Effector memory CD8-positive, alpha-beta T cell (primary cell): ENCODE data around the gene NPHP4.
A peak's percentile ranks its signal among the peaks of the same experiment; 100 is the strongest.
"Not testable (repeated sequence)": the region's sequence is repeated elsewhere in the genome, so short reads cannot be mapped to it uniquely, and the experiment has no call there.

ENCODE experiments used
- ATAC-seq: fragments of 150-1000 bp; cut with Tn5 transposase; replicated peaks from 2 replicates; pipeline ENCODE4 v1.10.0; 2021; ENCODE audit warnings: mild to moderate bottlenecking, moderate library complexity
- DNase-seq, 3 experiments: peaks; one replicate each; pipeline ENCODE4 v3.0.0; 2021
- H3K27ac Mint-ChIP-seq, 2 donors: one replicate each; pipeline ENCODE4 v1.8.0; 2022; ENCODE audit warnings: mild to moderate bottlenecking in 2 of 2, mixed read lengths in 2 of 2, moderate library complexity in 2 of 2
- H3K27me3 Mint-ChIP-seq, 2 donors: one replicate each; pipeline ENCODE4 v1.8.0; 2022; ENCODE audit warnings: mixed read lengths in 2 of 2
- H3K36me3 Mint-ChIP-seq: one replicate; pipeline ENCODE4 v1.8.0; 2022; ENCODE audit warnings: mild to moderate bottlenecking, moderate library complexity, mixed read lengths; ENCODE audit not compliant: insufficient read depth
- H3K4me1 Mint-ChIP-seq, 2 donors: one replicate each; pipeline ENCODE4 v1.8.0; 2022; ENCODE audit warnings: low read depth in 2 of 2, mixed read lengths in 2 of 2
- H3K4me3 Mint-ChIP-seq, 2 donors: one replicate each; pipeline ENCODE4 v1.8.0; 2022; ENCODE audit warnings: mild to moderate bottlenecking in 2 of 2, mixed read lengths in 2 of 2, moderate library complexity in 2 of 2
- H3K9me3 Mint-ChIP-seq, 2 donors: one replicate each; pipeline ENCODE4 v1.8.0; 2022; ENCODE audit warnings: mixed read lengths in 2 of 2

Gene NPHP4

DNA sequence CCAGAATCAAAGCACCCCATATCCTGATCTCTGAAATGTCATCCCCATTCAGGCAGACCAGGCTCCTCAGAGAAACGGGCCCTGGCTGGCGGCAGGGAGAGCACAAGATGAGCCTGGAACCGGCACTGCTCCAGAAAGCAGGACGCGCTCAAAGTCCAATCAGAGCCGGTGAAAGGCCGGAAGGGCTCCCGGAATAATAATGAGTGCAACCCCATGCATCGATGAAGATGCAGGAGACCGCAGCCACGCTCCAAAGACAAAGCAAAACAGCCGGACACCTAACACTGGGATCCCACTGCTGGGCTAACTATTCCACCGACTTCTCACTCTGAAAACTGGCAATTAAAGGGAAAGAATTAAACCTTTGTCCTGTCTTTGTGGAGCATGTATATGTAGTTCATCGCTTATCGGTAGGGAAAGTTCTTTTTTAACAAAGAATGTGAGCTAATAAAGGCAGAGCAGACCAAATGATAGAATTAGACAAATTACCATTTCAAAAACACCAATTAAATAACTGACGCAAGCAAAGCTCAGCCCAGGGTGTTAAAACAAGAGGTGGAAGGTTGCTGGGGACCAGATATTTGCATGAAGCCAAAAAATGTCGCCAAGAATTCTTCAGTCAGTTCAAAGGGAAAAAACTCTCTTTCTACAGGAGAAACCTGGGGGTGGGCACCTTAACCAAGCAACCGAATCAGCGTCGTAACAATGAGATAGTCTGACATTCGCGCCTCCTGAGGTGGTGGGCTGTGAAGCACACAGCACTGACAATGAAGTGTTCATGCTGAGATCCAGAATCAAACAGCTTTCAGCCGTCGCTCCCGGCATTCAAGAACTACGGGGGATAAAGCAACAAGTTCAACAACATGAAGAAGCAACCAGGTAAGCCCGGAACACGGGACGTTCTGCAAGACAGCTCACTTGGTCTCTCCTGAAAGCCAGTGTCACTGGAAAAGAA is 95.2 kb downstream of the NPHP4 start:
- H3K4me3 Mint-ChIP-seq: no peak overlapping the region
- H3K4me1 Mint-ChIP-seq: peaks cover 0 to 2% of the 10 kb centered on the region in 2 donors
- H3K27ac Mint-ChIP-seq: no peak overlapping the region
- peaks cover 9% of the 10 kb centered on the region for H3K36me3 Mint-ChIP-seq
- H3K9me3 Mint-ChIP-seq: no peaks in the 10 kb centered on the region
- H3K27me3 Mint-ChIP-seq: no peaks in the 10 kb centered on the region
- DNase-seq: no peak
- no peak for ATAC-seq

GRCh38 chr1:5895446-5896406 is 96.5 kb downstream of the NPHP4 start:
- Mint-ChIP-seq H3K27me3 (no peaks in the 10 kb centered on the region), H3K4me1 (no peaks in the 10 kb centered on the region), H3K27ac (peak overlapping the region in 1 of 2 donors; percentile 12), H3K4me3 (no peak overlapping the region), H3K36me3 (peaks cover 9% of the 10 kb centered on the region), H3K9me3 (no peaks in the 10 kb centered on the region)
- DNase-seq: no peak
- ATAC-seq: no peak

GRCh38 chr1:5893699-5894278 is 98.4 kb downstream of the NPHP4 start:
- not testable (repeated sequence) for H3K27ac Mint-ChIP-seq, H3K27me3 Mint-ChIP-seq, ATAC-seq, H3K4me1 Mint-ChIP-seq, H3K9me3 Mint-ChIP-seq, H3K4me3 Mint-ChIP-seq, DNase-seq
- H3K36me3 Mint-ChIP-seq: peaks cover 10% of the 10 kb centered on the region

GRCh38 chr1:5892329-5892728 is 99.9 kb downstream of the NPHP4 start:
- no peaks in the 10 kb centered on the region for H3K9me3 Mint-ChIP-seq
- ATAC-seq (no peak), DNase-seq (no peak)
- no peaks in the 10 kb centered on the region for H3K27me3 Mint-ChIP-seq
- peaks cover 4% of the 10 kb centered on the region for H3K36me3 Mint-ChIP-seq
- H3K27ac Mint-ChIP-seq: no peak overlapping the region
- H3K4me1 Mint-ChIP-seq: no peaks in the 10 kb centered on the region
- H3K4me3 Mint-ChIP-seq: no peak overlapping the region

- ATAC-seq: no peak
- H3K9me3 Mint-ChIP-seq: no peaks in the 10 kb centered on the region
Measured at GRCh38 chr1:5891736-5892135, 100.5 kb downstream of the NPHP4 start.

DNA sequence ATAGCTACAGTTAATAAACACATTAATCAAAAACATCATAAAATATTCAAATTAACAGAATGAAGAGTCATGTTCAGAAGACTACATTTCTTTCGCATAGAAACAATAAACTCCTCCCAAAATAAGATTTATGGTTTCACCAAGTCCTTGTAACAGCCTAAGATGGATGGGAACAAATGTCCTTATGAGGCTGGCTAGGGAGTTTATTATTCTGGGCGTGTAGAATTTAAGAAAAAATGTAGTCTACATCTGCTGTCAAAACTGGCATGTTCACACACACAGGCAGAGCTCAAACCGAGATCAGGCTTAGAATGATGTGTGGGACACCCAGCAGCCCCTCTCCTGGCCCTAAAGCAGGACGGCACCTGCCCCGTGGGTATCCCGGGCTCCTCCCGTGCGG is 101.1 kb downstream of the NPHP4 start:
- Mint-ChIP-seq H3K4me1 (no peaks in the 10 kb centered on the region), H3K27me3 (no peaks in the 10 kb centered on the region), H3K9me3 (no peaks in the 10 kb centered on the region), H3K4me3 (no peak overlapping the region), H3K27ac (no peak overlapping the region), H3K36me3 (peaks cover 4% of the 10 kb centered on the region)
- no peak for ATAC-seq
- no peak for DNase-seq

More at GRCh38 chr1:5891736-5892135, 100.5 kb downstream of the NPHP4 start:
- no peak overlapping the region for H3K27ac Mint-ChIP-seq
- DNase-seq: no peak
- H3K4me3 Mint-ChIP-seq: no peak overlapping the region
- H3K4me1 Mint-ChIP-seq: no peaks in the 10 kb centered on the region
- peaks cover 4% of the 10 kb centered on the region for H3K36me3 Mint-ChIP-seq
- H3K27me3 Mint-ChIP-seq: no peaks in the 10 kb centered on the region

- H3K4me3 Mint-ChIP-seq: no peak overlapping the region
- no peak overlapping the region for H3K27ac Mint-ChIP-seq
- no peaks in the 10 kb centered on the region for H3K4me1 Mint-ChIP-seq
- H3K9me3 Mint-ChIP-seq: no peaks in the 10 kb centered on the region
- H3K36me3 Mint-ChIP-seq: peaks cover 4% of the 10 kb centered on the region
- DNase-seq (no peak), ATAC-seq (no peak)
- no peaks in the 10 kb centered on the region for H3K27me3 Mint-ChIP-seq
Measured at GRCh38 chr1:5890346-5891106, 101.7 kb downstream of the NPHP4 start.

- H3K4me3 Mint-ChIP-seq: no peak overlapping the region
- no peak overlapping the region for H3K27ac Mint-ChIP-seq
- H3K27me3 Mint-ChIP-seq: no peaks in the 10 kb centered on the region
- peaks cover 0 to 3% of the 10 kb centered on the region in 2 donors for H3K4me1 Mint-ChIP-seq
- no peaks in the 10 kb centered on the region for H3K9me3 Mint-ChIP-seq
- H3K36me3 Mint-ChIP-seq: peaks cover 4% of the 10 kb centered on the region
- ATAC-seq: no peak
- DNase-seq: no peak
Measured at GRCh38 chr1:5889901-5890300, 102.3 kb downstream of the NPHP4 start.

DNA sequence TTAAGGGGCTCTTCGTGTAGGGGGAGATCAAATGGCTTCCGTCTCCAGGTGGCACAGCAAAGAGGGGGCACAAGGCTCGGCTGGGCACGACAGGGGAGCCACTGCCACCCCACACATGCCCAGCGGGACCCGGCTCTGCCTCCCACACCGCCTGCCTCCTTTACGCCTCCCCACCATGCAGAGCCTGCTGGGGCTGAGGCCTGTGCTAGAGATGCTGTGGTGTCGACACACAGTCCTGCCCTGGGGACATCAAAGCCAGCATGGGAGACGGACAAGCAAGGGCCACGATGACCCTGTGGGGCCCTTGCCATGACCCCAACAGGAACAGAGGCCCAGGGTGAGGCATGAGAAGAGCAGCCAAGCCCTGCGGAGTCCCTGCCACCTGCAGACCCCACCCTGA is 102.8 kb downstream of the NPHP4 start:
- ATAC-seq: no peak
- no peaks in the 10 kb centered on the region for H3K27me3 Mint-ChIP-seq
- H3K27ac Mint-ChIP-seq: no peak overlapping the region
- no peak for DNase-seq
- peaks cover 4% of the 10 kb centered on the region for H3K36me3 Mint-ChIP-seq
- H3K4me3 Mint-ChIP-seq: no peak overlapping the region
- H3K4me1 Mint-ChIP-seq: peaks cover 0 to 3% of the 10 kb centered on the region in 2 donors
- no peaks in the 10 kb centered on the region for H3K9me3 Mint-ChIP-seq

DNA sequence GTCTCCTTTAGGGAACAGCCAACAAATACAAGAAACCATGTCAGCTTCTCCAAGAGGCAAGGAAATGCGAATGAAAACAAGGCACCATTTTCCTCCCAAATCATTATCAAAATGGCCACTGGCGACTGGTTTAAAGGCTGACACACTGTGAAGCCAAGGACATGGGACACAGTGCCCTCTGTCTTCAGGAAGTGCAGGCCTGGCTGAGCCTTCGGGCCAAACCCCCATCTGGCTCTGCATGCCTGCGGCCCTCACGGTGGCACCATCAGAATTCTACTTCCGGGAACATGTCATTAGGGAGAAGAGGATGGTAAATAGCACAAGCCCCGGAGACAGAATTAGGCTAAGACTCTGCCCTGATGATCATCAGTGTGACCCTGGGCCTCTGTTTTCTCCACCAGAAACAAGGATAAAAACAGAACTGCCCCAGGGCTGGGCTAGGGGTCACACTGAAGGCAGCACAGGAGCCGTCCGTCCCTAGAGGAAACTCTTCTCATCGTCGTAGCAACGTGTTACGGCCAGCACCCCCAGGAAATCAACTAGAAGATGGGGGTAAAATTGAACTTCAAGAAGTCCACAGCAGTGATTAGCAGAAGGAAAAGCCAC is 103.5 kb downstream of the NPHP4 start:
- Mint-ChIP-seq H3K4me3 (no peak overlapping the region), H3K4me1 (peaks cover 0 to 3% of the 10 kb centered on the region in 2 donors), H3K9me3 (no peaks in the 10 kb centered on the region), H3K27ac (no peak overlapping the region), H3K27me3 (no peaks in the 10 kb centered on the region), H3K36me3 (peaks cover 4% of the 10 kb centered on the region)
- DNase-seq (no peak), ATAC-seq (no peak)

GRCh38 chr1:5887971-5888361 is 104.3 kb downstream of the NPHP4 start:
- Mint-ChIP-seq H3K27me3 (no peaks in the 10 kb centered on the region), H3K27ac (no peak overlapping the region), H3K9me3 (no peaks in the 10 kb centered on the region), H3K4me1 (peaks cover 0 to 3% of the 10 kb centered on the region in 2 donors), H3K36me3 (peaks cover 4% of the 10 kb centered on the region), H3K4me3 (no peak overlapping the region)
- ATAC-seq (no peak), DNase-seq (no peak)

- Mint-ChIP-seq H3K4me1 (peaks cover 0 to 3% of the 10 kb centered on the region in 2 donors), H3K4me3 (no peak overlapping the region), H3K27ac (no peak overlapping the region), H3K36me3 (peaks cover 4% of the 10 kb centered on the region), H3K27me3 (no peaks in the 10 kb centered on the region), H3K9me3 (no peaks in the 10 kb centered on the region)
- DNase-seq (no peak), ATAC-seq (no peak)
Measured at GRCh38 chr1:5887349-5887970, 104.8 kb downstream of the NPHP4 start.
